Uterus (tissue), 4 donors: ENCODE results near the gene CCDC198. TPM values are rescaled to one million over a fixed set of nuclear protein-coding genes. Genes with fewer than 3 reads are reported as not detected.

ENCODE experiments used
- DNase-seq, 2 donors: peaks; one replicate each; pipeline ENCODE4 v3.0.0-alpha.2; 2019 to 2020
- H3K27ac ChIP-seq, 2 donors: fragments of 200-600 bp; sonication (generic); 1 replicate in 1 of 2; 2 replicates in 1 of 2; pipeline ENCODE4 v1.5.1; 2016 to 2018
- H3K27me3 ChIP-seq, 2 donors: fragments of 200-600 bp; sonication (generic); one replicate each; pipeline ENCODE4 v1.5.1; 2018 to 2019; ENCODE audit warnings: control low read depth in 1 of 2
- H3K36me3 ChIP-seq, 2 donors: fragments of 200-600 bp; sonication (generic); one replicate each; pipeline ENCODE4 v1.5.1; 2019; ENCODE audit warnings: control low read depth in 1 of 2
- H3K4me1 ChIP-seq, 2 donors: fragments of 200-600 bp; sonication (generic); one replicate each; pipeline ENCODE4 v1.5.1; 2018 to 2019; ENCODE audit warnings: control low read depth in 1 of 2
- H3K4me3 ChIP-seq, 2 donors: fragments of 200-600 bp; sonication (generic); 1 replicate in 1 of 2; 2 replicates in 1 of 2; pipeline ENCODE4 v1.5.1; 2018 to 2019; ENCODE audit warnings: mild to moderate bottlenecking in 1 of 2
- H3K9me3 ChIP-seq, 2 donors: fragments of 200-600 bp; sonication (generic); one replicate each; pipeline ENCODE4 v1.5.1; 2019; ENCODE audit warnings: control low read depth in 1 of 2
- POLR2A ChIP-seq, 2 donors: fragments of 450-650 bp; IDR thresholded peaks; one replicate each; pipeline ENCODE4 v1.6.1; 2016; ENCODE audit warnings: antibody characterized with exemption in 2 of 2, mild to moderate bottlenecking in 1 of 2, moderate library complexity in 1 of 2
- intact Hi-C: fragments of 100-400 bp; cut with DNase I; formaldehyde crosslinking; loops from one replicate; pipeline ENCODE4 v1.15.1; 2023; ENCODE audit warnings: low total_unique reads
- total RNA-seq, 4 donors: library from RNA; depleted of rRNA in 3 of 4; stranded (reverse); fragments of >200 nt in 3 of 4; gene quantifications; one replicate each; pipeline versions ENCODE4 v1.1.0 to v1.2.4, GENCODE V29; 2014 to 2023
- TF ChIP-seq, protein P1 (sequence below), 4 experiments: fragments of 200-600 bp in 2 of 4; fragments of 450-650 bp in 2 of 4; sonication (generic) in 2 of 4; IDR thresholded peaks; one replicate each; pipeline ENCODE4 v1.5.1; 2016 to 2019; ENCODE audit warnings: antibody characterized with exemption in 4 of 4, mild to moderate bottlenecking in 2 of 4, moderate library complexity in 1 of 4
- donor health status: DM: yes; HTN: yes; CAD: no.

The CCDC198 gene
- total RNA-seq, 4 donors from 2014 or later = 0.26 to 2.8 (median 1.1) TPM

DNA sequence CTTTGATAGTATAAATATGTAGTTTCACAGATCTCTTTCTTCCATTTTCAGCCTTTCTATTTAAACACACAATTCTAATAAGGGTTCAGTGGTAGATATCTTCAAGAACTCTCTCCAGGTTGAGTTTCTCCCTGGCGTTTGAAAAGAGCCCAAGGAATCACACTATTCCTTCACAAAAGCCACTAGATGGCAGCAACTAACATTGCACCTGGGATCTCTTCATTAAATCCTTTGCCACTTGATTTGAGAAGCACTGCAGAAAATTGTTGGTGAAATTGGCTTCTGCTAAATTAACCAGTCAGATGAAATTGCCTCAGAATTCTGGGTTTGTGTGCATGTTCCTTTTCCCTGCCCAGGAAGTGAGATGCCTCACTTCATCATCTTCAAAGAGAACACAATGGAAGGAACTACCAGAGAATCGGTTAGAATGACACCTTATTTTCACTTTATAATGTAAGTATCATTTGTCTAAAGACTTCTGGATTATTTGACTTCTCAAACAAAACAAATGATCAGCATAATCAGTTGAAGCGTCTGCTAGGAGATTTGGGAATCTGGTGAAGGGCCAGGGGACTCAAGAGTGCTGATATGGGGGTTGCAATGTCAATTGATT lies 6.8 kb downstream of the CCDC198 start:
- no peak overlapping the region for H3K4me3 ChIP-seq
- DNase-seq = no peak
- intact Hi-C loops = loop anchor here (10.0 kb wide), 1 partner anchor 588 kb away; no protein-coding TSS in a partner anchor
- H3K27me3 ChIP-seq = no peaks in the 10 kb centered on the region
- TF ChIP-seq, protein P1, sequence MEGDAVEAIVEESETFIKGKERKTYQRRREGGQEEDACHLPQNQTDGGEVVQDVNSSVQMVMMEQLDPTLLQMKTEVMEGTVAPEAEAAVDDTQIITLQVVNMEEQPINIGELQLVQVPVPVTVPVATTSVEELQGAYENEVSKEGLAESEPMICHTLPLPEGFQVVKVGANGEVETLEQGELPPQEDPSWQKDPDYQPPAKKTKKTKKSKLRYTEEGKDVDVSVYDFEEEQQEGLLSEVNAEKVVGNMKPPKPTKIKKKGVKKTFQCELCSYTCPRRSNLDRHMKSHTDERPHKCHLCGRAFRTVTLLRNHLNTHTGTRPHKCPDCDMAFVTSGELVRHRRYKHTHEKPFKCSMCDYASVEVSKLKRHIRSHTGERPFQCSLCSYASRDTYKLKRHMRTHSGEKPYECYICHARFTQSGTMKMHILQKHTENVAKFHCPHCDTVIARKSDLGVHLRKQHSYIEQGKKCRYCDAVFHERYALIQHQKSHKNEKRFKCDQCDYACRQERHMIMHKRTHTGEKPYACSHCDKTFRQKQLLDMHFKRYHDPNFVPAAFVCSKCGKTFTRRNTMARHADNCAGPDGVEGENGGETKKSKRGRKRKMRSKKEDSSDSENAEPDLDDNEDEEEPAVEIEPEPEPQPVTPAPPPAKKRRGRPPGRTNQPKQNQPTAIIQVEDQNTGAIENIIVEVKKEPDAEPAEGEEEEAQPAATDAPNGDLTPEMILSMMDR (IDR thresholded peaks at IDR 0.05) = peak; percentile 42 to 57 (median 53)
- TF ChIP-seq POLR2A (IDR thresholded peaks at IDR 0.05) = no peak
- H3K27ac ChIP-seq = no peak overlapping the region
- H3K9me3 ChIP-seq = no peaks in the 10 kb centered on the region
- H3K4me1 ChIP-seq = no peaks in the 10 kb centered on the region
- no peaks in the 10 kb centered on the region for H3K36me3 ChIP-seq

DNA sequence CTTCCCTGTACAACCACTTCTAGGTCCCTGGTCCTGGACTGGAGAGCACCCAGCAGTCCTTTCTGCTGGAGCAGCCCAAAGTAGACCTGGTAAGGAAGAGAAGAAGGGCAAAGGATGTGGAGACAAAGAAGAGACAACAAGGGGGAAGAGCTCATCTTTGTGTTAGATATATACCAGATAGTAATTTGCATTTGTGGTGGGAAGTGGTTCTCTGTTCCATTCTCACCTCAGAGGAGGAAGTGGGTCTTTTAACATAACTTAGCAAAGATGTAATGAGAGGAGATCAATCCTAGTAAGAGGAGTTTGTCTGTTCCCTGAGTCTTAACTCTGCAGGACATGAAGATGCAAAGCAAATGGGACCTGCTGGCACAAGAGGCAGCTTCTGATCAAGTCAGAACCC lies 8.0 kb downstream of the CCDC198 start:
- DNase-seq = no peak
- no peaks in the 10 kb centered on the region for H3K27me3 ChIP-seq
- no peak overlapping the region for H3K27ac ChIP-seq
- H3K4me1 ChIP-seq = no peaks in the 10 kb centered on the region
- intact Hi-C loops = loop anchor here (10.0 kb wide), 1 partner anchor 589 kb away; no protein-coding TSS in a partner anchor
- H3K4me3 ChIP-seq = no peak overlapping the region
- H3K9me3 ChIP-seq = no peaks in the 10 kb centered on the region
- no peak for TF ChIP-seq POLR2A (IDR thresholded peaks at IDR 0.05)
- TF ChIP-seq, protein P1 (IDR thresholded peaks at IDR 0.05) = no peak
- no peaks in the 10 kb centered on the region for H3K36me3 ChIP-seq

DNA sequence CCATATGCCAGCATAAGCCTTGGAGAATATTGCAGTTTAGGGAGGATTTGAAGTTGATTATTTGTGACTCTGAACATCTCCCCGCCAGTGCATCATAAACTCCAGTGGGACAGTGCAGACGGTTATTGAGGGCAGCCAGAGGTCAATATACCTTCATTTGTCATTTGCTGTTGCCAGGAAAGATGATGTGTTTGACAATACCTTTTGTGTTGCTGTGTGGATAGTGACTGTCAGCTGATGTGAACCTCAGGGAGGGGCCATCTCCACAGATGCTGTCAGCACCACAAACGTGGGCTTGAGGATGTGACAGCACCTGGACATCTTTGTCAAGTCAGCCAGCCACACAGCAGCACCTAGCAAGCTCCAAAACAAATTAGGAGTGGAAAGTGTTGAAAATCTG lies 11.5 kb downstream of the CCDC198 start:
- no peak for DNase-seq
- Histone ChIP-seq H3K4me3 (no peak overlapping the region), H3K4me1 (no peaks in the 10 kb centered on the region), H3K9me3 (no peaks in the 10 kb centered on the region), H3K27ac (no peak overlapping the region), H3K27me3 (no peaks in the 10 kb centered on the region), H3K36me3 (no peaks in the 10 kb centered on the region)
- TF ChIP-seq POLR2A (IDR thresholded peaks at IDR 0.05) = no peak
- TF ChIP-seq, protein P1 (IDR thresholded peaks at IDR 0.05) = no peak
- intact Hi-C loops = loop anchor here (10.0 kb wide), 1 partner anchor 593 kb away; no protein-coding TSS in a partner anchor

- DNase-seq = no peak
- no peaks in the 10 kb centered on the region for H3K4me1 ChIP-seq
- no peak for TF ChIP-seq POLR2A (IDR thresholded peaks at IDR 0.05)
- intact Hi-C loops = loop anchor here (10.0 kb wide), 1 partner anchor 595 kb away; no protein-coding TSS in a partner anchor
- no peak overlapping the region for H3K27ac ChIP-seq
- no peaks in the 10 kb centered on the region for H3K27me3 ChIP-seq
- no peaks in the 10 kb centered on the region for H3K36me3 ChIP-seq
- no peak overlapping the region for H3K4me3 ChIP-seq
- no peaks in the 10 kb centered on the region for H3K9me3 ChIP-seq
Measured at GRCh38 chr14:57480051-57480450, 13.6 kb downstream of the CCDC198 start.

DNA sequence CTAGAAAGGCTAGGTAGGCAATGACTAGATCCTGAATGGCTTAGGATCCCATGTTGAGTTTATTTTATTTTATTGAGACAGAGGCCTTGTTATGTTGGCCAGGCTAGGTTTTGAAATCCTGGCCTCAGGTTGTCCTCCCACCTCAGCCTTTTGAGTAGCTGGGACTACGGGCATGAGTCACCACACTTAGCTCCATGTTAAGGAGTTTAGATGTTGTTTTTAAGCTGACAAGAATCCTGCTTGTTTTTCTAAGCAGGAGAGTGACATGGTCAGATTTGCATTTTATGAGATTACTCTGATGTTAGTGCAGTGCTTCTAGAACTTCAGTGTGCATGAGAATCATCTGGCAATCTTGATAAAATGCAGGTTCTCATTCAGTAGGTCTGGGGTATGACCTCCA lies 14.5 kb downstream of the CCDC198 start:
- intact Hi-C loops = no loop called here
- H3K4me3 ChIP-seq = no peak overlapping the region
- TF ChIP-seq, protein P1 (IDR thresholded peaks at IDR 0.05) = no peak
- no peak for TF ChIP-seq POLR2A (IDR thresholded peaks at IDR 0.05)
- no peaks in the 10 kb centered on the region for H3K36me3 ChIP-seq
- DNase-seq = no peak
- H3K27ac ChIP-seq = no peak overlapping the region
- no peaks in the 10 kb centered on the region for H3K4me1 ChIP-seq
- no peaks in the 10 kb centered on the region for H3K27me3 ChIP-seq
- H3K9me3 ChIP-seq = no peaks in the 10 kb centered on the region
